RWPE1 (cell line): ENCODE data around the gene QDPR.
"Not testable (repeated sequence)": the region's sequence is repeated elsewhere in the genome, so short reads cannot be mapped to it uniquely, and the experiment has no call there.

Experiments
- CTCF ChIA-PET: fragments of 350-600 bp; sonication (Branson Sonifier 250); formaldehyde crosslinking; extraction: SDS; loops from one replicate; lab custom pipeline; 2021; lab: Yijun Ruan, JAX
- POLR2A ChIA-PET: fragments of 400-600 bp; formaldehyde crosslinking; extraction: SDS; loops from one replicate; lab custom pipeline; 2020; ENCODE audit warnings: antibody characterized with exemption; ENCODE audit not compliant: low non-redundant PET; lab: Yijun Ruan, JAX
- DNase-seq: peaks from one replicate; pipeline ENCODE4 v3.0.0; 2012; ENCODE audit warnings: low spot score
- H3K27ac ChIP-seq: fragments of 450-650 bp; 2 replicates; pipeline ENCODE4 v1.5.1; 2017
- TF ChIP-seq, protein P1 (sequence below): fragments of 450-650 bp; conservative IDR thresholded peaks from 2 replicates; pipeline ENCODE4 v1.5.1; 2017; ENCODE audit warnings: low read depth, mild to moderate bottlenecking

The QDPR gene

DNA sequence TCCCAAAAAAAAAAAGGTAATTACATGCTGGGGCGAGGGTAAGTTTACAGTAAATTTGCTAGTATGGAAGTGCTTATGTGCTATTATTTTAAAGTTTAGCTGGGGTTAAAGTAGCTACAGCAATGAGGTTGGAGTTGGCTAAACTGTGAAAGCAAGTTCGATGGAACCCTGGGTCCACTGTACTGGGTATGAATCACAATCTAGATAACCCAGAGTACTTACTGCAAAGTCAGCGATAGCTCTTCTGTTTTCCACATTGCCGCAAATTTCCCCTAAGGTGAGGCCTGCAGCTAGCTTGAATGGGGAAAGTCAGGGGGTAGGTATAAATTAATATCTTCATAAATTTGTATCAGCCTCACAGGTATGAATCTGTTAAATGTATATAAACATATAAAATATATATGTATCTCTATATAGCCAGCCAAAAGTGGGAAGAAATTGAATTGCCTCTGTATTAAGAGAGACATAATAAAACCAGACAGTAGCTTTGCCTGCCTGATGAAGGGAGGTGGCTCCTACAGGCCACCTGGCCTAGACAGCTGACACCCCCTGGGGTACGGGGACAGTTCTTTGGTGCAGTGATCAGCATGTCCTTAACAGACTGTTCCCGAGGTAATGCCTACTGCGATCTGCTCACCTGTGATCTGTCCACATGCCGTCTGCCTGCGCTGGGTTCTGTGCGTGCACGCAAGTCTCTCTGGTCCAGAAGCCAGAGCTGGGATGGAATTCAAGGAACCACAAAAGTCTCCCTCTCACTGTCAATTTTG, 33.7 kb upstream of the QDPR start:
- H3K27ac ChIP-seq, result no peak overlapping the region
- ChIA-PET CTCF (no interaction called here), POLR2A (no interaction called here)
- DNase-seq, result no peak
- TF ChIP-seq, protein P1, sequence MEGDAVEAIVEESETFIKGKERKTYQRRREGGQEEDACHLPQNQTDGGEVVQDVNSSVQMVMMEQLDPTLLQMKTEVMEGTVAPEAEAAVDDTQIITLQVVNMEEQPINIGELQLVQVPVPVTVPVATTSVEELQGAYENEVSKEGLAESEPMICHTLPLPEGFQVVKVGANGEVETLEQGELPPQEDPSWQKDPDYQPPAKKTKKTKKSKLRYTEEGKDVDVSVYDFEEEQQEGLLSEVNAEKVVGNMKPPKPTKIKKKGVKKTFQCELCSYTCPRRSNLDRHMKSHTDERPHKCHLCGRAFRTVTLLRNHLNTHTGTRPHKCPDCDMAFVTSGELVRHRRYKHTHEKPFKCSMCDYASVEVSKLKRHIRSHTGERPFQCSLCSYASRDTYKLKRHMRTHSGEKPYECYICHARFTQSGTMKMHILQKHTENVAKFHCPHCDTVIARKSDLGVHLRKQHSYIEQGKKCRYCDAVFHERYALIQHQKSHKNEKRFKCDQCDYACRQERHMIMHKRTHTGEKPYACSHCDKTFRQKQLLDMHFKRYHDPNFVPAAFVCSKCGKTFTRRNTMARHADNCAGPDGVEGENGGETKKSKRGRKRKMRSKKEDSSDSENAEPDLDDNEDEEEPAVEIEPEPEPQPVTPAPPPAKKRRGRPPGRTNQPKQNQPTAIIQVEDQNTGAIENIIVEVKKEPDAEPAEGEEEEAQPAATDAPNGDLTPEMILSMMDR, result no peak

DNA sequence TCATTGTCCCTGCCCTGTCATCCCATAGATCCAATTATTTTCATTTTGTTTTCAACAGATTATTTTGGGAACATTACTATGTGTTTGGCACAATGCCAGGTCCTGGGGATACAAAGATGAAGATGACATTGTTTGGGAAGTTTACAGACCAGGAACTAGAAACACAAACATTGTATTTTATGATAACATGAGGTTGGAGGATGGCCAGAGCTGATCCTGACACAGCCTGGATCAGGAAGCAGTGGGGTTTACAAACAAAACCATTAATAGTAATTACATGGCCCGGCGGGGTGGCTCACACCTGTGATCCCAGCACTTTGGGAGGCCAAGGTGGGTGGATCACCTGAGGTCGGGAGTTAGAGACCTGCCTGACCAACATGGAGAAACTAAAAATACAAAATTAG, 32.9 kb upstream of the QDPR start:
- POLR2A ChIA-PET, result no interaction called here
- H3K27ac ChIP-seq, result no peak overlapping the region
- CTCF ChIA-PET, result no interaction called here
- DNase-seq, result no peak
- TF ChIP-seq, protein P1, result no peak

DNA sequence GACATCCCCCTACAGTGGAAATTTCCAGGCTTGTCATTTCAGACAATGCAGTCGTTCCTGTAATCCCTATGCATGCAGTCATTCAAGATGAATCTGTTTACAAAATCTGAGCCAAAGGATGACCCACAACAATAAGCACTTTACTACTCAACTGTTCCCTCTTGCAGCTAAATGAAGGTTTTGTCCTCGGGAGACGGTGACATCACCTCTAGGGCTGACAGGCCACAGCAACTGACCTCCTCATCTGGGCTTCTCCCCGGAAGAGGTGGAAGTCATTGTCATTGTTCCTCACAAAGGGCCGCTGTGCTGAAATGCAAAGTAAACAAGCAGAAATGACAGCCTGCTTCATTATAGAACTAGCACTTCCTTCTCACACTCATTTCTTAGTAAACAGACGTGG, 32.3 kb upstream of the QDPR start:
- ChIA-PET CTCF (no interaction called here), POLR2A (no interaction called here)
- TF ChIP-seq, protein P1, result no peak
- no peak for DNase-seq
- no peak overlapping the region for H3K27ac ChIP-seq

GRCh38 chr4:17537060-17537459, 25.2 kb upstream of the QDPR start:
- DNase-seq, H3K27ac ChIP-seq, POLR2A ChIA-PET: not testable (repeated sequence)
- CTCF ChIA-PET, result interaction anchor here (0.7 kb wide), 2 partner anchors 831 to 1344 kb away, joined by 3 to 7 read pairs; no protein-coding TSS in a partner anchor

GRCh38 chr4:17535906-17536305, 24.0 kb upstream of the QDPR start:
- ChIA-PET POLR2A (no interaction called here), CTCF (no interaction called here)
- DNase-seq, result no peak
- no peak overlapping the region for H3K27ac ChIP-seq
- TF ChIP-seq, protein P1, result no peak

GRCh38 chr4:17535242-17535641, 23.4 kb upstream of the QDPR start:
- ChIA-PET POLR2A (no interaction called here), CTCF (no interaction called here)
- TF ChIP-seq, protein P1, result no peak
- no peak for DNase-seq
- H3K27ac ChIP-seq, result no peak overlapping the region

GRCh38 chr4:17534705-17535104, 22.8 kb upstream of the QDPR start:
- ChIA-PET CTCF (no interaction called here), POLR2A (no interaction called here)
- TF ChIP-seq, protein P1, result no peak
- no peak for DNase-seq
- no peak overlapping the region for H3K27ac ChIP-seq
